DMS153 (cell line): Measurements from ENCODE around the gene SLC16A10.
"Not testable (repeated sequence)": the region's sequence is repeated elsewhere in the genome, so short reads cannot be mapped to it uniquely, and the experiment has no call there.

Experiments
- DNase-seq: peaks from one replicate; lab custom pipeline; 2025; lab: John Stamatoyannopoulos, UW

Gene SLC16A10, protein sequence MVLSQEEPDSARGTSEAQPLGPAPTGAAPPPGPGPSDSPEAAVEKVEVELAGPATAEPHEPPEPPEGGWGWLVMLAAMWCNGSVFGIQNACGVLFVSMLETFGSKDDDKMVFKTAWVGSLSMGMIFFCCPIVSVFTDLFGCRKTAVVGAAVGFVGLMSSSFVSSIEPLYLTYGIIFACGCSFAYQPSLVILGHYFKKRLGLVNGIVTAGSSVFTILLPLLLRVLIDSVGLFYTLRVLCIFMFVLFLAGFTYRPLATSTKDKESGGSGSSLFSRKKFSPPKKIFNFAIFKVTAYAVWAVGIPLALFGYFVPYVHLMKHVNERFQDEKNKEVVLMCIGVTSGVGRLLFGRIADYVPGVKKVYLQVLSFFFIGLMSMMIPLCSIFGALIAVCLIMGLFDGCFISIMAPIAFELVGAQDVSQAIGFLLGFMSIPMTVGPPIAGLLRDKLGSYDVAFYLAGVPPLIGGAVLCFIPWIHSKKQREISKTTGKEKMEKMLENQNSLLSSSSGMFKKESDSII

GRCh38 chr6:111087106-111087835, at the start of gene SLC16A10:
Gene SLC16A10, plus strand, starts transcription at chr6:111087503. Its CDS starts 250 bp downstream, at chr6:111087753.
- DNase-seq: peak; percentile 72

DNA sequence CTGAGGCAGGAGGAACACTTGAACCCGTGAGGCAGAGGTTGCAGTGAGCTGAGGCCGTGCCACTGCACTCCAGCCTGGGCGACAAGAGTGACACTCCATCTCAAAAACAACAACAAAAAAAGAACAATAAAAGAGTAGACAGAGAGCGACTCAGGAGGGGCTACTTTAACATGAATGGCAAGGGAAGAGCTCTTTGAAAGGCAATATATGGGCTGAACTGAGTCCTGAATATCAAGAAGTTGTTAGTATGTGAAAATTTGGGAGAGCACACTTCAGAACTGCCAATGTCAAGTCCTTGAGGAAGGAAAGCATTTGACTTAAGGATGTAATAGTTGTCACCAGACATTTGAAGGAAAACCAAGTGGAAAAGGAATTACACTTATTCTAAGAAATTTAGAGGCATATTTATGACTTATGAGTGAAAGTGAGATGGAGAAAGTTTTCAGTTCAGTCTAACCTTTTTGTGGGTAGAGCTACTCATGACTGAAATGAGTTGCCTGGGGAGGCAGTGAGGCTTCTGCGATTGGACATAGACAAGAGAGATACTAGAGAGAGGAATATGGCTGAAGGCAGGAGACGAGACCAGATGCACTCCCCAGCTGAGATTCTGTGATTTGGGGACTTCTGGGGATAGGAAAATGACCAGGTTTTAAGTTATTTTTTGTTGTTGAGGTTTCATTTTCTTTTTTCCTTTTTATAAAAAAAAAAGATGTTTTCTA, 48.6 kb upstream of the SLC16A10 start:
- DNase-seq: no peak

- DNase-seq: no peak
These were observed 45.4 kb upstream of the SLC16A10 start for GRCh38 chr6:111041917-111042316.

- DNase-seq: no peak
These were observed 40.1 kb upstream of the SLC16A10 start for GRCh38 chr6:111047244-111047643.

DNA sequence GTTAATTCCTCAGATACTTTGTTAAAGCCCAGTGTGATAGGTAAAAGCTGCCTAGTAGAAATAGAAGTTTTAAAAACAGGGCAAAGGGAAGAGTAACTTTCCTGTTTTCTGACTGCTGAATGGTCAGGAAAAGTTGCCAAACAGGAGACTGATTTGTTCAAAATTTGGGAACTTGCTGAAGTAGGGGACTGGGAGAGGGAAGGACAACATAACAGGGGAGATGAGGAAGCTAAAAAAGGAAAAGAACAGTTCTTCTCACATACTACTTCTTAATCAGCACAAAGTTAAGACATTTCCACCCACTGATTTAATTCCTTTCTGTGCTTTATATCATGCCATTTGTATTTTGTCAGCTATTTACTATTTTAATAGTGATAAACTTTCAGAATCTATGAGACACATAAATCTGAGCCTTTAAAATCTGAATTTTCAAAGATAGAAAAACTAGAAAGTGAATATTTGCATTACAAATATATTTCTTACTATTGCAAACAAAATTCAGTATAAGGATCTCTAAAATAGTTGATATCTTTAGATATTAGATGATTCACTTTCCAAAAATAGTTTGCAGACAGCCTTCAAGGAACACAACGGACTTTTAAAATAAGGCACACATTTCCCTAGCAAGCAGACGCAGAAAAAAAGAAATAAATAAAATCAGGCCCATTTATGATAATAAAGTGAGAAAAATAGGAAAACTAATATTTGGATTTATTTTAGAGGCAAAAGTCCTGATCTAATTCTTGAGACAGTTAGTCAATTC, 36.9 kb upstream of the SLC16A10 start:
- DNase-seq: no peak

DNA sequence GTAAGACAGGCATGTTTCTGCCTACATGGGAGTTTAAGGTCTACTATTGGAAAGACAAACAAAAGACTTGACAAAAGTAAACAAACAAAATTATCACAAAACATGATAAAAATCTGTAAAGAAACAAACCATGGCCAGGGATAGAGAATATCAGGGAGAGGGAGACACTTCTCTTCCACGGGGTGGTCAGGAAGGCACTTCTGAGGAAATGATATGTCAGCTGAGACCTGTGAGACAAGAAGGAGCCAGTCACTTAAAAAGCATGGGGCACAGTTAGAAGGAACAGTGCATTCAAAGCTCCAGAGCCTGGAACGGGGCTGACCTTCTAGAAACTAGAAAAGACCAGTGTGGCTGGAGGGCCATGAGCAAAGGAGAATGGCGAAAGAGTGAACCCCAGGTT, 35.1 kb upstream of the SLC16A10 start:
- no peak for DNase-seq

GRCh38 chr6:111057074-111057752, 30.1 kb upstream of the SLC16A10 start:
- peak; percentile 25 for DNase-seq

GRCh38 chr6:111061508-111061907, 25.8 kb upstream of the SLC16A10 start:
- DNase-seq: no peak

GRCh38 chr6:111061985-111062384, 25.3 kb upstream of the SLC16A10 start:
- DNase-seq: not testable (repeated sequence)

GRCh38 chr6:111062860-111063259, 24.4 kb upstream of the SLC16A10 start:
- DNase-seq: not testable (repeated sequence)

DNA sequence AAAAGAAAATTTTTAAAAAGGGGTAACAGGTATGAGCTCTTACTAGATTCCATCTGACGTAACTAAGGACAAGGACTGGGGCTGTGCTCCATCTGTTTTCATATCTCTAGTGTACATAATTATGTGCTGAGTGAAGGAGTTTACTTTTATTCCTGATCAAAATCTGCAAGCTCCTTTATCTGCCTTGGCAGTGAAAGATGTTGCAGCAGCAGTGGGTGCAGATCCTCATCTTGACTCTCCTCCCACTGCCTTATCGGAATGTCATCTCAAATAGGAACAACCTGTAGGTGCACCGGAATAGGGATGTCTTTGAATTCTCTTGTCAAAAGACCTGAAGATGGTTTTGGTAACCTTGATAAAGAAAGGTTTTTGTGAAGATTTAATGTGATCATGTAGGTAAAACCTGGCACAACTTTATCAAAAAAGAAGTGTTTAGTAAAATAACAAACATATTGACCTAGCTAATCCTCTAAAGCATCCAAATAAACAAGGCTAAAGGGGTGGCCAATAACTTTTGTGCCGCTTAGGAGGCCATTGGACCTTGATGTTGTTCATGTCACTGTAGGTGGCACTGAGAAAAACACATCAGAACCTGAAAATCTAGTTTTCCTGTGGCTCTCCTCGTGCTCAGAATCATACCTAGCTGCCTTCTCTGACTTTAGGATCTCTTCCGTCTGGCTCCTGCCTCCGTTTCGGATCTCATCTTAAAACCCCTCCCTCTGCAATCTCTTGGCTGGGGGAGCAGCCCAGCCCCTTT, 19.0 kb upstream of the SLC16A10 start:
- DNase-seq: no peak

DNA sequence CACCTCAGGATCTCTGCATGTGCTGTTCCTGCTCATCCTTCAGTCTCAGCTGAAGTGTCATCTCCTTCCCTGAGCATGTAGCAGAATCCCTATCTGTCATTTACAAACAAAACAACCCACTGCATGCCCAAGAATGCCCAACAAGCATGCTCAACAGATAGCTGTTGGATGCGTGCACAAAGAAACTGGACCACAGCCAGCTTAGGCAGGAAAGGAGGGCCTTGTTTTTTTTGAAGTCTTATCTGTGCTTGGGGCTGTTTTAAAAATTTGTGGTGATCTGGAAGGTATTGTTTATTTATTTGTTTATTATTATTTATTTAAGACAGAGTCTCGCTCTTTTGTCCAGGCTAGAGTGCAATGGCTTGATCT, 18.5 kb upstream of the SLC16A10 start:
- peak; percentile 34 for DNase-seq

- DNase-seq: no peak
These were observed 17.8 kb upstream of the SLC16A10 start for GRCh38 chr6:111069382-111070104.

GRCh38 chr6:111070105-111071005, 16.9 kb upstream of the SLC16A10 start:
- peak; percentile 91 for DNase-seq

GRCh38 chr6:111072801-111073360, 14.4 kb upstream of the SLC16A10 start:
- DNase-seq: no peak

GRCh38 chr6:111074311-111074710, 13.0 kb upstream of the SLC16A10 start:
- no peak for DNase-seq

DNA sequence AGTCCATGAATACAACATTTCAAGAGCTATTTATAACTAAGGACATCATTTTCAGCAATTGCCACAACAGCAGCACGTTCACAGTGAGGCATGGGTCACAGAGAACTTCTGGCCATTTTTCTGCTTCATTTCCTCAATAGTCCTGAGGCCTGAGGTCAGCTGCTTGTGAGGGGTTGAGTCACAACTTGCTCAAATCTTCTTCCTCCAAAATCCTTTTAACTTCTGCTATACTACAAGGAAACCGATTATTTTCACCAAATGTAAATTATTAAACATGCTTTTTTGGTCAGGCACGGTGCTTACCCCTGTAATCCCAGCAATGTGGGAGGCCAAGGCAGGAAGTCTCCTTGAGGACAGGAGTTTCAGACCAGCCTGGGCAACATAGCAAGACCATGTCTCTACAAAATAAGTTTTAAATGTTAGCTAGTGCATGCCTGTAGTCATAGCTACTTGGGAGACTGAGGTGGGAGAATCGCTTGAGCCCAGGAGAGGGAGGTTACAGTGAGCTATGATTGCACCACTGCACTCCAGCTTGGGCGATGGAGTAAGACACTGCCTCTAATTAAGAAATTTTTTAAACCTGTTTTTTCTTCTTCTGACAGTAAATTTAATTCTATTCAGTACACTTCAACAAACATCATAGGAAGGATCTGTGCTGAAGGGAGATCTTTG, 11.1 kb upstream of the SLC16A10 start:
- no peak for DNase-seq

DNA sequence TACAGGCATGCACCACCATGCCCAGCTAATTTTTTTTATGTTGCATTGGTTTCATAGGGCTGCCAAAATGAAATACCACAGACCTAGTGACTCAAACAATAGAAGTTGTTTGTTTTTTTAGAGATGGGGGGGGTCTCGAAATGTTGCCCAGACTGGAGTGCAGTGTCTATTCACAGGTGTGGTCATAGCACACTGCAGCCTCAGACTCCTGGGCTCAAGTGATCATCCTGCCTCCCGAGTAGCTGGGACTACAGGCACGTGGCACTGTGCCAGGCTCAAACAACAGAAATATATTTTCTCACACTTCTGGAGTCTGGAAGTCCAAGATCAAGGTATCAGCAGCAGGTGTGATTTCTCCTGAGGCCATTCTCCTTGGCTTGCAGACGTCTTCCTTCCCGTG, 6.6 kb upstream of the SLC16A10 start:
- DNase-seq: no peak
